GM23248 (cell line): ENCODE results near the gene VWA8.

Experiments
- EZH2 ChIP-seq: fragments of 200-600 bp; sonication (generic); IDR thresholded peaks from 2 replicates; pipeline ENCODE4 v1.6.1; 2018; ENCODE audit warnings: antibody characterized with exemption, mild to moderate bottlenecking; ENCODE audit not compliant: insufficient read depth, poor library complexity, severe bottlenecking
- EZH2phosphoT487 ChIP-seq: fragments of 200-600 bp; sonication (generic); IDR thresholded peaks from 2 replicates; pipeline ENCODE4 v1.6.1; 2018; ENCODE audit warnings: antibody characterized with exemption, moderate library complexity, mild to moderate bottlenecking, low read depth; ENCODE audit not compliant: insufficient read depth

GRCh38 chr13:41608111-41608838, 352.6 kb downstream of the VWA8 start:
- TF ChIP-seq EZH2 = no peak
- TF ChIP-seq EZH2phosphoT487 = no peak
